ENCODE measurements around the gene DYRK4. TPM values are rescaled to one million over a fixed set of nuclear protein-coding genes. Genes with fewer than 3 reads are reported as not detected.

Gene DYRK4, protein sequence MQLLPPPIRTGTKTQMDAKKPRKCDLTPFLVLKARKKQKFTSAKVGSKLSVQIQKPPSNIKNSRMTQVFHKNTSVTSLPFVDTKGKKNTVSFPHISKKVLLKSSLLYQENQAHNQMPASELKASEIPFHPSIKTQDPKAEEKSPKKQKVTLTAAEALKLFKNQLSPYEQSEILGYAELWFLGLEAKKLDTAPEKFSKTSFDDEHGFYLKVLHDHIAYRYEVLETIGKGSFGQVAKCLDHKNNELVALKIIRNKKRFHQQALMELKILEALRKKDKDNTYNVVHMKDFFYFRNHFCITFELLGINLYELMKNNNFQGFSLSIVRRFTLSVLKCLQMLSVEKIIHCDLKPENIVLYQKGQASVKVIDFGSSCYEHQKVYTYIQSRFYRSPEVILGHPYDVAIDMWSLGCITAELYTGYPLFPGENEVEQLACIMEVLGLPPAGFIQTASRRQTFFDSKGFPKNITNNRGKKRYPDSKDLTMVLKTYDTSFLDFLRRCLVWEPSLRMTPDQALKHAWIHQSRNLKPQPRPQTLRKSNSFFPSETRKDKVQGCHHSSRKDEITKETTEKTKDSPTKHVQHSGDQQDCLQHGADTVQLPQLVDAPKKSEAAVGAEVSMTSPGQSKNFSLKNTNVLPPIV
- total RNA-seq (2021) (8.8 to 12.2 TPM (median 11.3 TPM) in 3 replicates), Bru-seq, nascent RNA (percentile 51 among the genes with signal in this experiment)
- long read RNA-seq, experiment 1, partial matches to known transcripts = 1 of 10 reads
- long read RNA-seq, experiment 1, other reads (novel, unspliced or antisense) = 7 of 10 reads
- long read RNA-seq, experiment 2, partial matches to known transcripts = 5 of 11 reads
- long read RNA-seq, experiment 2, other reads (novel, unspliced or antisense) = 3 of 11 reads
- long read RNA-seq, experiment 3, partial matches to known transcripts = 9 of 18 reads
- long read RNA-seq, experiment 3, other reads (novel, unspliced or antisense) = 8 of 18 reads

- H3K36me3 Mint-ChIP-seq = peaks cover 2% of the 10 kb centered on the region
- H3K4me1 Mint-ChIP-seq = peaks cover 9% of the 10 kb centered on the region
- peaks cover 31% of the 10 kb centered on the region for H3K27me3 Mint-ChIP-seq (ENCODE audit: low read depth)
- no peaks in the 10 kb centered on the region for H3K9me3 Mint-ChIP-seq
- peak within 1 kb of the TSS; percentile 61 for H3K4me3 Mint-ChIP-seq
- H3K27ac Mint-ChIP-seq = no peak within 1 kb of the TSS
- ATAC-seq (peak; percentile 97), DNase-seq (ENCODE audit: low spot score) (peak; percentile 96)
- CTCF ChIA-PET = interaction anchor here (0.8 to 1.4 kb wide), 7 partner anchors 22 to 293 kb away, joined by 3 to 9 read pairs (median 3); partner anchors contain the start of genes AKAP3 and NDUFA9
- POLR2A ChIA-PET = interaction anchor here (0.8 kb wide), 1 partner anchor 54 kb away, joined by 3 read pairs; no protein-coding TSS in a partner anchor
- peak; percentile 99 for TF ChIP-seq TP53 (CRISPR knock-in tag; IDR thresholded peaks at IDR 0.05)
- TF ChIP-seq, protein P1, sequence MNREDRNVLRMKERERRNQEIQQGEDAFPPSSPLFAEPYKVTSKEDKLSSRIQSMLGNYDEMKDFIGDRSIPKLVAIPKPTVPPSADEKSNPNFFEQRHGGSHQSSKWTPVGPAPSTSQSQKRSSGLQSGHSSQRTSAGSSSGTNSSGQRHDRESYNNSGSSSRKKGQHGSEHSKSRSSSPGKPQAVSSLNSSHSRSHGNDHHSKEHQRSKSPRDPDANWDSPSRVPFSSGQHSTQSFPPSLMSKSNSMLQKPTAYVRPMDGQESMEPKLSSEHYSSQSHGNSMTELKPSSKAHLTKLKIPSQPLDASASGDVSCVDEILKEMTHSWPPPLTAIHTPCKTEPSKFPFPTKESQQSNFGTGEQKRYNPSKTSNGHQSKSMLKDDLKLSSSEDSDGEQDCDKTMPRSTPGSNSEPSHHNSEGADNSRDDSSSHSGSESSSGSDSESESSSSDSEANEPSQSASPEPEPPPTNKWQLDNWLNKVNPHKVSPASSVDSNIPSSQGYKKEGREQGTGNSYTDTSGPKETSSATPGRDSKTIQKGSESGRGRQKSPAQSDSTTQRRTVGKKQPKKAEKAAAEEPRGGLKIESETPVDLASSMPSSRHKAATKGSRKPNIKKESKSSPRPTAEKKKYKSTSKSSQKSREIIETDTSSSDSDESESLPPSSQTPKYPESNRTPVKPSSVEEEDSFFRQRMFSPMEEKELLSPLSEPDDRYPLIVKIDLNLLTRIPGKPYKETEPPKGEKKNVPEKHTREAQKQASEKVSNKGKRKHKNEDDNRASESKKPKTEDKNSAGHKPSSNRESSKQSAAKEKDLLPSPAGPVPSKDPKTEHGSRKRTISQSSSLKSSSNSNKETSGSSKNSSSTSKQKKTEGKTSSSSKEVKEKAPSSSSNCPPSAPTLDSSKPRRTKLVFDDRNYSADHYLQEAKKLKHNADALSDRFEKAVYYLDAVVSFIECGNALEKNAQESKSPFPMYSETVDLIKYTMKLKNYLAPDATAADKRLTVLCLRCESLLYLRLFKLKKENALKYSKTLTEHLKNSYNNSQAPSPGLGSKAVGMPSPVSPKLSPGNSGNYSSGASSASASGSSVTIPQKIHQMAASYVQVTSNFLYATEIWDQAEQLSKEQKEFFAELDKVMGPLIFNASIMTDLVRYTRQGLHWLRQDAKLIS (CRISPR knock-in tag; IDR thresholded peaks at IDR 0.05; ENCODE audit: borderline replicate concordance) = peak; percentile 99
- TF ChIP-seq IRF1 (CRISPR knock-in tag; IDR thresholded peaks at IDR 0.05) = peak; percentile 96
- TF ChIP-seq PRRX2 (CRISPR knock-in tag; IDR thresholded peaks at IDR 0.05) = 0 out of 2 replicates have a peak, but pooled peaks have one; percentile 62
- peak; percentile 80 for TF ChIP-seq ZNF263 (CRISPR knock-in tag; IDR thresholded peaks at IDR 0.05; ENCODE audit: low read depth)
- TF ChIP-seq HMGXB4 (CRISPR knock-in tag; IDR thresholded peaks at IDR 0.05) = peak; percentile 90
- no peak for TF ChIP-seq CDX4 (CRISPR knock-in tag; IDR thresholded peaks at IDR 0.05; ENCODE audit: borderline replicate concordance)
- TF ChIP-seq MYBL2 (CRISPR knock-in tag; IDR thresholded peaks at IDR 0.05) = peak; percentile 95
- peak; percentile 96 for TF ChIP-seq NR3C1 (CRISPR knock-in tag; conservative IDR thresholded peaks at IDR 0.05; ENCODE audit: low read depth)
- TF ChIP-seq, protein P2, sequence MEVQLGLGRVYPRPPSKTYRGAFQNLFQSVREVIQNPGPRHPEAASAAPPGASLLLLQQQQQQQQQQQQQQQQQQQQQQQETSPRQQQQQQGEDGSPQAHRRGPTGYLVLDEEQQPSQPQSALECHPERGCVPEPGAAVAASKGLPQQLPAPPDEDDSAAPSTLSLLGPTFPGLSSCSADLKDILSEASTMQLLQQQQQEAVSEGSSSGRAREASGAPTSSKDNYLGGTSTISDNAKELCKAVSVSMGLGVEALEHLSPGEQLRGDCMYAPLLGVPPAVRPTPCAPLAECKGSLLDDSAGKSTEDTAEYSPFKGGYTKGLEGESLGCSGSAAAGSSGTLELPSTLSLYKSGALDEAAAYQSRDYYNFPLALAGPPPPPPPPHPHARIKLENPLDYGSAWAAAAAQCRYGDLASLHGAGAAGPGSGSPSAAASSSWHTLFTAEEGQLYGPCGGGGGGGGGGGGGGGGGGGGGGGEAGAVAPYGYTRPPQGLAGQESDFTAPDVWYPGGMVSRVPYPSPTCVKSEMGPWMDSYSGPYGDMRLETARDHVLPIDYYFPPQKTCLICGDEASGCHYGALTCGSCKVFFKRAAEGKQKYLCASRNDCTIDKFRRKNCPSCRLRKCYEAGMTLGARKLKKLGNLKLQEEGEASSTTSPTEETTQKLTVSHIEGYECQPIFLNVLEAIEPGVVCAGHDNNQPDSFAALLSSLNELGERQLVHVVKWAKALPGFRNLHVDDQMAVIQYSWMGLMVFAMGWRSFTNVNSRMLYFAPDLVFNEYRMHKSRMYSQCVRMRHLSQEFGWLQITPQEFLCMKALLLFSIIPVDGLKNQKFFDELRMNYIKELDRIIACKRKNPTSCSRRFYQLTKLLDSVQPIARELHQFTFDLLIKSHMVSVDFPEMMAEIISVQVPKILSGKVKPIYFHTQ (CRISPR knock-in tag; IDR thresholded peaks at IDR 0.05) = no peak
- peak; percentile 93; the same call in 1 of the 2 replicates for TF ChIP-seq TCF7 (CRISPR knock-in tag; IDR thresholded peaks at IDR 0.05; ENCODE audit: low read depth)
- TF ChIP-seq ERG (CRISPR knock-in tag; IDR thresholded peaks at IDR 0.05) = no peak
- TF ChIP-seq, protein P3, sequence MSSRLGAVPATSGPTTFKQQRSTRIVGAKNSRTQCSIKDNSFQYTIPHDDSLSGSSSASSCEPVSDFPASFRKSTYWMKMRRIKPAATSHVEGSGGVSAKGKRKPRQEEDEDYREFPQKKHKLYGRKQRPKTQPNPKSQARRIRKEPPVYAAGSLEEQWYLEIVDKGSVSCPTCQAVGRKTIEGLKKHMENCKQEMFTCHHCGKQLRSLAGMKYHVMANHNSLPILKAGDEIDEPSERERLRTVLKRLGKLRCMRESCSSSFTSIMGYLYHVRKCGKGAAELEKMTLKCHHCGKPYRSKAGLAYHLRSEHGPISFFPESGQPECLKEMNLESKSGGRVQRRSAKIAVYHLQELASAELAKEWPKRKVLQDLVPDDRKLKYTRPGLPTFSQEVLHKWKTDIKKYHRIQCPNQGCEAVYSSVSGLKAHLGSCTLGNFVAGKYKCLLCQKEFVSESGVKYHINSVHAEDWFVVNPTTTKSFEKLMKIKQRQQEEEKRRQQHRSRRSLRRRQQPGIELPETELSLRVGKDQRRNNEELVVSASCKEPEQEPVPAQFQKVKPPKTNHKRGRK (CRISPR knock-in tag; IDR thresholded peaks at IDR 0.05; ENCODE audit: borderline replicate concordance) = peak; percentile 71; the same call in 1 of the 2 replicates
- TF ChIP-seq, protein P4, sequence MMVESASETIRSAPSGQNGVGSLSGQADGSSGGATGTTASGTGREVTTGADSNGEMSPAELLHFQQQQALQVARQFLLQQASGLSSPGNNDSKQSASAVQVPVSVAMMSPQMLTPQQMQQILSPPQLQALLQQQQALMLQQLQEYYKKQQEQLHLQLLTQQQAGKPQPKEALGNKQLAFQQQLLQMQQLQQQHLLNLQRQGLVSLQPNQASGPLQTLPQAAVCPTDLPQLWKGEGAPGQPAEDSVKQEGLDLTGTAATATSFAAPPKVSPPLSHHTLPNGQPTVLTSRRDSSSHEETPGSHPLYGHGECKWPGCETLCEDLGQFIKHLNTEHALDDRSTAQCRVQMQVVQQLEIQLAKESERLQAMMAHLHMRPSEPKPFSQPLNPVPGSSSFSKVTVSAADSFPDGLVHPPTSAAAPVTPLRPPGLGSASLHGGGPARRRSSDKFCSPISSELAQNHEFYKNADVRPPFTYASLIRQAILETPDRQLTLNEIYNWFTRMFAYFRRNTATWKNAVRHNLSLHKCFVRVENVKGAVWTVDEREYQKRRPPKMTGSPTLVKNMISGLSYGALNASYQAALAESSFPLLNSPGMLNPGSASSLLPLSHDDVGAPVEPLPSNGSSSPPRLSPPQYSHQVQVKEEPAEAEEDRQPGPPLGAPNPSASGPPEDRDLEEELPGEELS (CRISPR knock-in tag; IDR thresholded peaks at IDR 0.05) = peak; percentile 99
- TF ChIP-seq NFE2L1 (CRISPR knock-in tag; IDR thresholded peaks at IDR 0.05) = peak; percentile 98
- TF ChIP-seq HMGA2 (CRISPR knock-in tag; IDR thresholded peaks at IDR 0.05) = no peak
Observed at GRCh38 chr12:4562034-4562657, at the start of gene DYRK4. DYRK4 (plus strand) TSS chr12:4562208; CDS start chr12:4562246, 38 bp downstream.
